IPS-20b (cell line): ENCODE results near the gene XYLT1.

Source experiments
- H3K27ac ChIP-seq: one replicate; pipeline ENCODE4 v1.5.1; 2013; ENCODE audit warnings: low read length
- H3K27me3 ChIP-seq: 2 replicates; pipeline ENCODE4 v1.6.1; 2013; ENCODE audit warnings: mild to moderate bottlenecking, low read length, inconsistent platforms; ENCODE audit not compliant: insufficient read depth
- H3K36me3 ChIP-seq: 2 replicates; pipeline ENCODE4 v1.6.1; 2013; ENCODE audit warnings: low read depth, mild to moderate bottlenecking, inconsistent platforms, low read length, moderate library complexity; ENCODE audit not compliant: insufficient read depth
- H3K4me1 ChIP-seq: 2 replicates; pipeline ENCODE4 v1.6.1; 2013; ENCODE audit warnings: mild to moderate bottlenecking, control low read depth, inconsistent platforms, low read length, moderate library complexity; ENCODE audit not compliant: insufficient read depth
- H3K4me3 ChIP-seq: 2 replicates; pipeline ENCODE4 v1.5.1; 2013; ENCODE audit warnings: mild to moderate bottlenecking, low read length, inconsistent platforms
- H3K9ac ChIP-seq: 2 replicates; pipeline ENCODE4 v1.6.1; 2013; ENCODE audit warnings: low read depth, mild to moderate bottlenecking, inconsistent platforms, low read length, moderate library complexity
- H3K9me3 ChIP-seq: 2 replicates; pipeline ENCODE4 v1.6.1; 2013; ENCODE audit warnings: mild to moderate bottlenecking, low read depth, low read length, inconsistent platforms; ENCODE audit not compliant: insufficient read depth

Gene XYLT1

DNA sequence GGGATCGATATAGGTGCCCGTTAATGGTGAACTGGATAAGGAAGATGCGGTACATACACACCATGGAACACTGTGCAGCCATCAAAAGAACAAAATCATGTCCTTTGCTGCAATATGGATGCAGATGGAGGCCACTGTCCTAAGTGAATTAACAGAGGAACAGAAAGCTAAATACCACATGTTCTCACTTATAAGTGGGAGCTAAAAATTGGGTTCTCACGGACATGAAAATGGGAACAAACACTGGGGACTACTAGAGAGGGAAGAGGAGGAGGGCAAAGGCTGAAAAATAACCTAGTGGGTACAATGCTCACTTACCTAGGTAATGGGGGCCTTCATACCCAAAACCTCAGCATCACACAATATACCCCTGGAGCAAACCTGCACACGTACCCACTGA lies 302.6 kb downstream of the XYLT1 start:
- no peaks in the 10 kb centered on the region for H3K9me3 ChIP-seq
- H3K36me3 ChIP-seq: no peaks in the 10 kb centered on the region
- H3K27me3 ChIP-seq: no peaks in the 10 kb centered on the region
- no peak overlapping the region for H3K4me3 ChIP-seq
- no peaks in the 10 kb centered on the region for H3K4me1 ChIP-seq
- no peak overlapping the region for H3K9ac ChIP-seq
- H3K27ac ChIP-seq: no peak overlapping the region

DNA sequence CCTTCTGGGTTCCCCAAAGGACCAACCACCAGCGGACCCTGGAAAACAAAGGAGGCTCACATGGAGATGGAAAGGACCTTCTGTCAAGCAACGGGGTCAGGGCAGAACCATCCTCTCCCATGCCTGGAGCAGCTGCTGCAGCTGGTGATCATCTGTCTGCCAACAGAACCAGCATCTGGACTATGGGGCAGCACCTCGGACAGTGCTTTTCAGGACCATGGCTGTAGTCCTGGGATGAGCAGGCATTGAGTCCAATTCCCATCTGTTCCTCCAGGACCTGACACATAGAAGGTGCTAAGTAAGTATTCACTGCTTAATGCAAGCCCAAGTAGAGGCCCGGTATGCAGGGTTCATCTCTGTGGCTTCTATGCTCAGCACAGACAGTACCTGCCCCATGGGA lies 304.7 kb downstream of the XYLT1 start:
- Histone ChIP-seq H3K27me3 (no peaks in the 10 kb centered on the region), H3K4me1 (peaks cover 7% of the 10 kb centered on the region; the same call in 1 of the 2 replicates), H3K4me3 (no peak overlapping the region), H3K36me3 (no peaks in the 10 kb centered on the region), H3K27ac (no peak overlapping the region), H3K9ac (no peak overlapping the region), H3K9me3 (no peaks in the 10 kb centered on the region)

DNA sequence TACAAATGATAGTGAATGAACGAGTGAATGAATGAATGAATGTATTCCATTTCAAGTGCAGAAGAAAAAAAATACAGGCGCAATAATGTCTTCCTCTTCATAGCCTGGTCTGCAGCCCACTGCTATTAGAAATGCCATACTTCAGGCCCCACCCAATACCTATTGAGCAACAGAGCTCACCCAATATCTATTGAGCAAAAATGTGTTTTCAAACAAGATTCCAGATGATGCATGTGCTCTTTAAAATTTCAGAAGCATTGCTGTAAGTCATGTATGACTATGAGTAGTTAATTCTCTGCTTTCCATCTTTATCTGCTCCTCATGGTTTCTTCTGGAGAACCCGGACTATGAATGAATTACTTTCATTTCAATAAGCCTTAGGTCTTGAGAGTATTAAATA lies 308.2 kb downstream of the XYLT1 start:
- Histone ChIP-seq H3K9me3 (no peaks in the 10 kb centered on the region), H3K27me3 (no peaks in the 10 kb centered on the region), H3K4me3 (no peak overlapping the region), H3K36me3 (no peaks in the 10 kb centered on the region), H3K4me1 (peaks cover 20% of the 10 kb centered on the region), H3K9ac (no peak overlapping the region), H3K27ac (no peak overlapping the region)

DNA sequence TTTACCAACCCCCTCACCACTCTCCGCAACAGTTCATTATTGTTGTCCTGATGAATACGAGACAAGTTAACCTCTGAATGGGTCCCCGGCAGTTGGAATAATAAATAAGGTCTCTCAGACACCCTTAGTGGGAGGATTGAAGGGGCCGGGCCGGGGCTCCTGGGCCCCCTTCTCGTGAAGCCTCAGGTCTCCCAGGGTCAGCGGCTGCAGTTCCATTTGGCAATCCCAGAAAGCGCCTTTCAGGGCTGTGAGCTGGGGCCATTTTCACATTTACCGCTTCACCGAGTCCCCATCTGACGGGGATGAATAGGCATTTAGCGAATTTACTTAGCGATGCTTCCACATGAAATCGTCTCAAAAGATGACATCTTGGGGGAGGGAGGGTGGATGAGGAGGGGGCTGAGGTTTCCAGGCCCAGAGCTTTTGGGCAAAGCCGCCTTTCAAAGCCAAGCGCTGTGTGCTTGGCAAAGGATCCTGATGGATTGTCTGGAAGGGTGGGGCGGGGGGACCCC lies 309.8 kb downstream of the XYLT1 start:
- H3K9ac ChIP-seq: peak overlapping the region; percentile 39; the same call in 1 of the 2 replicates
- no peaks in the 10 kb centered on the region for H3K27me3 ChIP-seq
- peaks cover 20% of the 10 kb centered on the region for H3K4me1 ChIP-seq
- H3K9me3 ChIP-seq: no peaks in the 10 kb centered on the region
- peak overlapping the region; percentile 22 for H3K27ac ChIP-seq
- peak overlapping the region; percentile 19; the same call in 1 of the 2 replicates for H3K4me3 ChIP-seq
- no peaks in the 10 kb centered on the region for H3K36me3 ChIP-seq

DNA sequence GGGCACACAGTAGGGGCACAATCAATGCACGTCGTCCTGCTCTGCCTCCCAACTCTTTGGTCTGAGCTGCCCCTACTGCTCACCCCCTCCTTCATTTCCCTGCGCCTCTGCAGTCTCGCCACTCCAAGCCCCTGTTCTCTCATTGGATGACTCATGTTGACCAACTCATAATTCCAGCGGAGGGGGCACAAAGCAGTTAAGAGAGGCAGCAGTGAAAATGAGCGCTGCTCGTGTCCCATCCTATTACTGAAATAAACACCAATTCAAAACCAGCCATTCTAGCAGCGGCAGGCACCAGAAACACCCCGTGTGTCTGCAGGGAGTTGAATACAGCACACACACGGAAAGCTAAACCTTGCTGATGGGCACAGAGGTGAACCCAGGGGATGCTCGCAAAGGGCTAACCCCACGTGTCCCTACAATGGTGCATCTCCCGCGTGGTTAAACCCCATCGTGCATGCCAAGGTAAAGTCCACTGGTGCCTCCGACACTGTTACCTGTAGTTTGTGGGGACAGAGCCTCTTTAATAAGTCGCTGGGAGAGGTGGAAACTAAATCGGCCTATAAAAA lies 310.4 kb downstream of the XYLT1 start:
- Histone ChIP-seq H3K9ac (peak overlapping the region; percentile 4; the same call in 1 of the 2 replicates), H3K27me3 (no peaks in the 10 kb centered on the region), H3K4me3 (peak overlapping the region; percentile 19; the same call in 1 of the 2 replicates), H3K36me3 (no peaks in the 10 kb centered on the region), H3K27ac (peak overlapping the region; percentile 30), H3K9me3 (no peaks in the 10 kb centered on the region), H3K4me1 (peaks cover 20% of the 10 kb centered on the region)

DNA sequence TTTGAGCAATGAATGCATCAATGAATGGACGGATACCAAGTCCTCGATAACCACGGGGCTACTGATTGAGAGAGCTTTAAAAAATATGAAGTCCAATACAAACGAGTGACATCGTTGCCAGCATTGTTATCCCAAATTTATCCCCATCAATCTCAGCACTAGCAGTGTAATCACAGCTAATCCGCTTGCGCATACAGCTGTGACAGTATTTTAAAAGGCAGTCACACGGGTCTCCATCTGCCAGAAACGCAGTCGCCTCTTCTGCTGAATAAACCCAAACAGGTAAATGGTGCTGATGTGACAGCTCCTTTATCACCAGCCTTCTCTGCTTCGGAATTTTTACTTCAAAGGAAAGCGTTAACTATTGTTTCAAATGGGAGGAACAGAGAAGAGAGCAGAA lies 311.1 kb downstream of the XYLT1 start:
- Histone ChIP-seq H3K36me3 (no peaks in the 10 kb centered on the region), H3K4me1 (peaks cover 20% of the 10 kb centered on the region), H3K9ac (no peak overlapping the region), H3K4me3 (no peak overlapping the region), H3K9me3 (no peaks in the 10 kb centered on the region), H3K27ac (no peak overlapping the region), H3K27me3 (no peaks in the 10 kb centered on the region)

DNA sequence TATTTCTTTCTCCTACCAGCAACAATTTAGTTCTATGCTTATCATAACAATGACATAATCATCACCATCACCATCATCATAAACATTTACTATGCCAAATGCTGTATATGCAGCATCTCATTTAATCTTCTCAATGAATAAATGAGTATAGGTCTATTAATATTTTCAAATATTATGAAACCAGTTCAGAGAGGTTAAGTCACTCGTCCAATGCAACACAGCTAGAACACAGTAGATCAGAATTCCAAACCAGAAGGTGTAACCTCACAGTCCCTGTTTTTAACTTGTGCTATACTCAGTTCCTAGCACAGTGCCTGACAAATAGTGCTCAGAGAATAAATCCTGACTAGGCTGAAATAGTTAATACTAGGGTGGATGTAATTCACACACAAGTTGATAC lies 314.8 kb downstream of the XYLT1 start:
- Histone ChIP-seq H3K9me3 (no peaks in the 10 kb centered on the region), H3K4me1 (peaks cover 11% of the 10 kb centered on the region), H3K9ac (no peak overlapping the region), H3K4me3 (no peak overlapping the region), H3K27me3 (no peaks in the 10 kb centered on the region), H3K27ac (no peak overlapping the region), H3K36me3 (no peaks in the 10 kb centered on the region)

DNA sequence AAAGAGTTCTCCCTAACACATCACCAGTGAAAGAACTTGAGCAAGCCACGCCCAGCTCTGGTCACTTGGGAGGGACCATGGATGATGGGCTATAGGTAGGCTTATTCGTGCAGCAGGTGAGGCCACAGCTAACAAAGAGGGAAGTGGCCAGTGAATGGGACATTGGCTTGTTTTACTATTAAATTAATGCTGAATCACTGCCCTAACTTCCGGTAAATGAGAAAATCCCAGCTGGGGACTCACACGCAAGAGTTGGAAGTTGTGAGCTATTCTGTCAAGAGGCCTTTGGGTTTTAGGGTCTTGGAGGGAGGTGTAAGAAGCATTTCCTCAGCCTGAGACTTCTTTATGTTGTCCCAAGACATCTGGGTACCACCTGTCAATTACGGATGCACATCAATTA lies 315.3 kb downstream of the XYLT1 start:
- Histone ChIP-seq H3K27ac (no peak overlapping the region), H3K4me1 (peaks cover 7% of the 10 kb centered on the region), H3K36me3 (no peaks in the 10 kb centered on the region), H3K4me3 (no peak overlapping the region), H3K9ac (no peak overlapping the region), H3K9me3 (no peaks in the 10 kb centered on the region), H3K27me3 (no peaks in the 10 kb centered on the region)

DNA sequence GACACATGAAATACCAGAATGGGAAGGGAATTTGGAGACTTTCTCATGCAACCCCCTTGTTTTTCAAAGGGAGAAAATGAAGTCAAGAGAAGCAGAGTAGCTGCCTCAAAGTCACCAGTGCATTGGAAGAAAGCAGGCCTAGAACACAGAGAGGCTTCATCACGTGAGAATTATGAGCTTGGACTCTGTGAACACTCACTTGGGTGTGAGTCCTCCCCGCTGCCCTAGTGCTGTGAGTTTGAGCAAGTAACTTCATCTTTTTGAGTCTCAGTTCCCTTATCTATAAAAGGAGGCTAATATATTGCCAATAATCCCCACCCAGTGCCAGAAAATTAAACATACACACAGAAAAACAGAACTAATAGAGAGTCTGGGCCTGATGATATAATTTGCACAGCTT lies 315.8 kb downstream of the XYLT1 start:
- Histone ChIP-seq H3K9ac (no peak overlapping the region), H3K27ac (no peak overlapping the region), H3K27me3 (no peaks in the 10 kb centered on the region), H3K36me3 (no peaks in the 10 kb centered on the region), H3K9me3 (no peaks in the 10 kb centered on the region), H3K4me1 (peaks cover 2% of the 10 kb centered on the region; the same call in 1 of the 2 replicates), H3K4me3 (no peak overlapping the region)

DNA sequence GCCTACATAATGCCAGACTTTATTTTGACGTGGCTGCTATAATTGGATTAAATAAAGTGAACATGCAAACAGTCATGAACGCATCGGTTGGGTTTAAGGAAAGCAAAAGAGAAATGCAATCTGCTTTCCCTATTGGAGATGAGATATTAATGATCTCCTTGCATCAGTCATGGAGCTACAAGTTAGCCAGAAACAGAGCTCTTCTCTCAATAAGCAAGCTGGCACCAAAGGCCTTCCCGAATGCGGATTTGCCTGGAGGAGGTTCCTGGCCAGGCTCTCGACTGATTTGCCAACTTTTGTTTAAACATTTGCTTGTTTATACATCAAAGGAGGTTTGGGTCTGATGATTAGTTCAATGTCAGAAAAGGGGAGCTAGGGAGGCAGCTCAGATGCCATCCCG lies 318.4 kb downstream of the XYLT1 start:
- H3K4me1 ChIP-seq: no peaks in the 10 kb centered on the region
- no peaks in the 10 kb centered on the region for H3K36me3 ChIP-seq
- H3K9ac ChIP-seq: no peak overlapping the region
- no peaks in the 10 kb centered on the region for H3K9me3 ChIP-seq
- no peak overlapping the region for H3K4me3 ChIP-seq
- H3K27me3 ChIP-seq: no peaks in the 10 kb centered on the region
- no peak overlapping the region for H3K27ac ChIP-seq

DNA sequence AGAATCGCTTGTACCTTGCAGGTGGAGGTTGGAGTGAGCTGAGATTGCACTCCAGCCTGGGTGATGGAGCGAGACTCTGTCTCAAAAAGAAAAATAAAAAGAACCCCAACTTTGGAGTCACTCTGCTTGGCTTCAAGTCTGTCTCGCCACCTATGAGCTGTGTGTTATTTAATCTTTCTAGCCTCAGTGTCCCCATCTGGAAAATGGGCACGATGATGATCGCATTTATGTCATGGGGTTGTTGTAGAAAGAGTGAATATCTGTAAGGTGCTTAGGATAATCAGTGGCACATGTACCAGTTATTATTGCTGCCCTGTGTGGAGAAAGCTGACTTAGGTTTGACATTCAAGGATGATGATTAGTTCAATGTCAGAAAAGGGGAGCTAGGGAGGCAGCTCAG lies 319.4 kb downstream of the XYLT1 start:
- Histone ChIP-seq H3K27me3 (no peaks in the 10 kb centered on the region), H3K36me3 (no peaks in the 10 kb centered on the region), H3K4me1 (no peaks in the 10 kb centered on the region), H3K27ac (no peak overlapping the region), H3K4me3 (no peak overlapping the region), H3K9me3 (no peaks in the 10 kb centered on the region), H3K9ac (no peak overlapping the region)

DNA sequence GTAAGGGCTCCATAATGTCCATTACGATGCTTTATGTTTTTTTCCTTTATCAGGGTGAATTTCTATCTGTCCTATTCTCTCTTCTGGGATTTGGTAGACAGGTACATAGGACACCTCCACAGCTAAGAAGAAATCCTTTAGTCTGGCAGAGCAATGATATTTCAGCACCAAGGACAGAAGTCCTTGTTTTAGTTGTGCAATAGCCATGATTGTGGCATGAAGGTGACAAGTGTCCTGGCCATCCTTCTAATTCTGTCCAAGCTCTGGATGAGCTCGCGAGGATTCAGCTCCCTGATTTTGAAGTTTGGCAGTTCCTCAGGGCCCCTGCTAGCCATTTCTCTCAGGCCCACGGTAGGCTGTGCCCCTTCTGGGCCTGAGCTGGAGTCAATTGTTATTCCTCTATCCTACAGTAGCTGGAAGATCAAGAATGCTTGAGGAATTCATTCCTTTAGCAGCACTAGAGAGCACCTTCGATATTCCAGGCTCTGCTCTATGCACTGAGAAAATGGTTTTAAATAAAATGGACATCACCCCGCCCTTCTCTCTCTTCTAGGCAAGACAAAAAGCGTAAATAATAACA lies 320.8 kb downstream of the XYLT1 start:
- H3K27me3 ChIP-seq: no peaks in the 10 kb centered on the region
- H3K27ac ChIP-seq: no peak overlapping the region
- H3K4me3 ChIP-seq: no peak overlapping the region
- H3K9me3 ChIP-seq: no peaks in the 10 kb centered on the region
- no peaks in the 10 kb centered on the region for H3K4me1 ChIP-seq
- H3K9ac ChIP-seq: no peak overlapping the region
- no peaks in the 10 kb centered on the region for H3K36me3 ChIP-seq
